Breast epithelium (tissue), 4 donors: ENCODE measurements around the gene SMYD2. TPM values are rescaled to one million over a fixed set of nuclear protein-coding genes. Genes with fewer than 3 reads are reported as not detected.

ENCODE experiments used
- DNase-seq, 2 donors: peaks; one replicate each; pipeline ENCODE4 v3.0.0-alpha.2; 2019; ENCODE audit warnings: low spot score in 2 of 2
- H3K27ac ChIP-seq, 2 donors: fragments of 200-600 bp; sonication (generic) in 1 of 2; one replicate each; pipeline ENCODE4 v1.5.1; 2016 to 2019; ENCODE audit warnings: mild to moderate bottlenecking in 1 of 2
- H3K27me3 ChIP-seq, 2 donors: fragments of 200-600 bp; sonication (generic) in 1 of 2; one replicate each; pipeline versions ENCODE4 v1.5.1 to v1.6.0; 2017 to 2019; ENCODE audit warnings: control low read depth in 1 of 2, mild to moderate bottlenecking in 1 of 2
- H3K36me3 ChIP-seq: fragments of 200-600 bp; one replicate; pipeline ENCODE4 v1.5.1; 2019
- H3K4me1 ChIP-seq, 2 donors: fragments of 200-600 bp; sonication (generic); one replicate each; pipeline ENCODE4 v1.5.1; 2016 to 2019; ENCODE audit warnings: control low read depth in 1 of 2
- H3K4me3 ChIP-seq, 3 donors: fragments of 200-600 bp; sonication (generic); 1 replicate in 2 of 3; 2 replicates in 1 of 3; pipeline ENCODE4 v1.5.1; 2016 to 2019; ENCODE audit warnings: mild to moderate bottlenecking in 3 of 3, moderate library complexity in 2 of 3
- H3K9me3 ChIP-seq, 2 donors: fragments of 200-600 bp; sonication (generic) in 1 of 2; one replicate each; pipeline ENCODE4 v1.5.1; 2016 to 2019; ENCODE audit warnings: control low read depth in 1 of 2
- POLR2A ChIP-seq: fragments of 450-650 bp; IDR thresholded peaks from one replicate; pipeline ENCODE4 v1.6.1; 2016; ENCODE audit warnings: antibody characterized with exemption, mild to moderate bottlenecking, moderate library complexity
- POLR2AphosphoS5 ChIP-seq, 3 donors: sonication (generic); formaldehyde crosslinking; IDR thresholded peaks; one replicate each; pipeline ENCODE4 v1.6.1; 2017; ENCODE audit warnings: antibody characterized with exemption in 3 of 3
- intact Hi-C: fragments of 100-400 bp; cut with DNase I; formaldehyde crosslinking; loops from one replicate; pipeline ENCODE4 v1.15.1; 2023; ENCODE audit warnings: low total_unique reads
- total RNA-seq, 3 donors: library from RNA; depleted of rRNA; stranded (reverse); fragments of >200 nt; gene quantifications; one replicate each; pipeline ENCODE4 v1.1.0, GENCODE V29; 2016
- TF ChIP-seq, protein P1 (sequence below), 3 donors: fragments of 450-650 bp; IDR thresholded peaks; one replicate each; pipeline ENCODE4 v1.5.1; 2016 to 2017; ENCODE audit warnings: antibody characterized with exemption in 3 of 3, mild to moderate bottlenecking in 3 of 3, moderate library complexity in 3 of 3

The SMYD2 gene
- total RNA-seq, 3 donors from 2014 or later: 30.9 to 37.3 (median 37.0) TPM

DNA sequence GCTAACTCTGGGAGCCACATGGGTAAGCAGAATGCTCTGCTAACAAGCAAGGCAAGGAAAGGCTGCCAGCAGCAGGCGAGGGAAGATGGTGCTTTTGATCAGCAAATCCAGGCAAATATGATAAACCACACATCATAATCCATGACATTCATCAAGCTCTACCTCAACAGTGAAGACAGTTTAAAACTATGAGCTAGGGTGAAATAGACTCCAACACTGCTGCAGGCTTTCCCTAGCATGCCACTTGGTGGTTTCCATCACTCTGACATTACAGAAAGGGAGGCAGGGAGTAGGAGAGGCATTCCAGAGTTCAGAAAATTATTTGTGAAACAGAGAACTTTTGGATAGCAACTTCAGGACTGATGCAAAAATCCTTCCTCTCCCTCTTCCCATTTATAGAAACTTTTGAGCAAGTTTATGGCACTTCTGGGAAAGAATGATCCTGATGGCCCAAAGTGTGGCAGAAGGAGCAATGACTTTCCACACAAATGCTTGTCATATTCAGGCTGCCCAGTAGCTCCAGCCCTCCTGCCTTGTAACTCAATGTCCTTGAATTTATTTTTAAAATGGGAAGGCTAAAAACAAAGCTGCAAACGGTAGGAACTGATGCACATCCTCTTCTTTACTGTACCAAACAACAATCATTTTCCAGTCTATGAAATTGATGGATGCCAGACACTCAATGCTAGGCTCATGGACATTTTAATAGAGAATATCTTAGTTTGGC is 70.8 kb downstream of the SMYD2 start:
- no peaks in the 10 kb centered on the region for H3K9me3 ChIP-seq
- no peaks in the 10 kb centered on the region for H3K27me3 ChIP-seq
- no peaks in the 10 kb centered on the region for H3K36me3 ChIP-seq
- H3K4me3 ChIP-seq: no peak overlapping the region
- intact Hi-C loops: no loop called here
- no peak for DNase-seq
- no peak overlapping the region for H3K27ac ChIP-seq
- no peaks in the 10 kb centered on the region for H3K4me1 ChIP-seq
- TF ChIP-seq POLR2AphosphoS5 (IDR thresholded peaks at IDR 0.05): no peak
- no peak for TF ChIP-seq POLR2A

DNA sequence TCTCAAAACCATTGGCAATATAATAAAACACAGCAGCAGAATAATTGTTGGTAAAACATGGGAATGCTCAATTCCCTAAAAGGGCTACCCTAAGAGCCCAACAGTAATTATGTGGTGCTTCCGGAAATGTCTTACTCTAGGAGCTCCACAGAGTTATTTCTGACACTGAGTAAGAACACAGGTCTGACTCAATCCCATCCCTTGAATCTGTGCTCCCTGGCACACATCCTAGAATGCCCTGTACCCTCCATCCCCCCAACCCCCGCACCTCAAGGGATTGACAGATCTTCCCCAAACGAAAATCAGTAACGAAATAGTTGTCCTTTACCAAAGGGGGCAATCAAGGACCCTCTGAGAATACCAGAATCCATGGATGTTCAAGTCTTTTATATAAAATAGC is 71.9 kb downstream of the SMYD2 start:
- Histone ChIP-seq H3K4me3 (no peak overlapping the region), H3K9me3 (no peaks in the 10 kb centered on the region), H3K36me3 (no peaks in the 10 kb centered on the region), H3K27me3 (no peaks in the 10 kb centered on the region), H3K4me1 (no peaks in the 10 kb centered on the region), H3K27ac (no peak overlapping the region)
- TF ChIP-seq POLR2AphosphoS5 (IDR thresholded peaks at IDR 0.05) (no peak), POLR2A (no peak)
- TF ChIP-seq, protein P1, sequence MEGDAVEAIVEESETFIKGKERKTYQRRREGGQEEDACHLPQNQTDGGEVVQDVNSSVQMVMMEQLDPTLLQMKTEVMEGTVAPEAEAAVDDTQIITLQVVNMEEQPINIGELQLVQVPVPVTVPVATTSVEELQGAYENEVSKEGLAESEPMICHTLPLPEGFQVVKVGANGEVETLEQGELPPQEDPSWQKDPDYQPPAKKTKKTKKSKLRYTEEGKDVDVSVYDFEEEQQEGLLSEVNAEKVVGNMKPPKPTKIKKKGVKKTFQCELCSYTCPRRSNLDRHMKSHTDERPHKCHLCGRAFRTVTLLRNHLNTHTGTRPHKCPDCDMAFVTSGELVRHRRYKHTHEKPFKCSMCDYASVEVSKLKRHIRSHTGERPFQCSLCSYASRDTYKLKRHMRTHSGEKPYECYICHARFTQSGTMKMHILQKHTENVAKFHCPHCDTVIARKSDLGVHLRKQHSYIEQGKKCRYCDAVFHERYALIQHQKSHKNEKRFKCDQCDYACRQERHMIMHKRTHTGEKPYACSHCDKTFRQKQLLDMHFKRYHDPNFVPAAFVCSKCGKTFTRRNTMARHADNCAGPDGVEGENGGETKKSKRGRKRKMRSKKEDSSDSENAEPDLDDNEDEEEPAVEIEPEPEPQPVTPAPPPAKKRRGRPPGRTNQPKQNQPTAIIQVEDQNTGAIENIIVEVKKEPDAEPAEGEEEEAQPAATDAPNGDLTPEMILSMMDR (IDR thresholded peaks at IDR 0.05): no peak
- intact Hi-C loops: no loop called here
- DNase-seq: no peak

DNA sequence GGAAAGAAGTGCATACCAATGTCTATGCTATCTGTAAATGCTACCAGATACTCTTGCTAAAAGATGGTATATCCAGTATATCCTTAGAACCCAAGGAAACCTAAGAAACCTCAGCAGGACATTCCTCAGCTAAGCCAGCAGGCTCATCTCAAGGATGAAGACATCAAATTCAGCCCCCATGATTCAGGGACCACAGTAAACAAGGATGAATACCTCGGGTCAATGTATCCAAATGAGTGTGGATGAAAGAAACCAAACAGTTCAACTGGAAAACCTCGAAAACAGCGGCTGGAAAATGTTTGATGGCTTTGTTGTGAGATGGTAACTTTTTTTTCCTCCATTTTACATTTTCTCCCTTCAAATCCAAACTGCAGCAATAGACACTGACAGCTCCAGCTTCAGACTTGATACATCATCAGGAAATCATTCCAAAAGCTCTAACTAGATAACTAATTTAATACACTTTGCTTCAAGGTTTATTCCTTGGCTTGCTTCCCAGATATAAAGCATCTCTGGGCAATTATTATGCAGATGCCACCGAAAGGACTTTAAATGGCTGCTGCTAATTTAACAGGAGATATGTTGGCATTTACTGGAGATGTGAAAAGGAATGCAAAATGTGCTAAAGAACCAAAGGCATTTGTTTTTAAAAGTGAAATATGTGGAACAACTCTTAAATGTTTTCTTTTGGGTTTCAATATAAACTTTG is 73.6 kb downstream of the SMYD2 start:
- H3K27ac ChIP-seq: no peak overlapping the region

DNA sequence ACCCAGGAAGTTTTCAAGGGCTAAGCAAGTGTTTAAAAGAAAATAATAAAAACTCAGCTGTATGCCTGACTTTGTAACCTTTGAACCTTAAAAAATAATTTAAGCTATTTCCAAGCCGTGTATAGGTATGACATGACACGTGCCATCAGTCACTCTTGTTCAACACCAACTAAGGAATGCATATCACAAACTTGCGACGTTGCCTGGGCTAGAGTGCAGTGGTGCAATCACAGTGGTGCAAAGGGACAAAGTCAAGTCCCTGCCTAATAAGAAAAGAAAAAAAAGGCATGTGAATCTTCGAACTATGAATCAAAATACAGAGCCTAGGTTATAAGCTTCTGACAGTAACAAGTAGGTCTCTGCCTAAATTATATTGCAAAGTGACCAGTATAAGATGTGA is 79.2 kb downstream of the SMYD2 start:
- no peak for TF ChIP-seq POLR2A
- TF ChIP-seq, protein P1 (IDR thresholded peaks at IDR 0.05): no peak
- TF ChIP-seq POLR2AphosphoS5 (IDR thresholded peaks at IDR 0.05): no peak
- intact Hi-C loops: no loop called here
- Histone ChIP-seq H3K4me3 (no peak overlapping the region), H3K36me3 (peaks cover 8% of the 10 kb centered on the region), H3K27ac (no peak overlapping the region), H3K27me3 (no peaks in the 10 kb centered on the region), H3K9me3 (no peaks in the 10 kb centered on the region), H3K4me1 (no peaks in the 10 kb centered on the region)
- no peak for DNase-seq

More for the DNA sequence above, 73.6 kb downstream of the SMYD2 start:
- H3K9me3 ChIP-seq: no peaks in the 10 kb centered on the region
- H3K4me3 ChIP-seq: no peak overlapping the region
- intact Hi-C loops: no loop called here
- TF ChIP-seq, protein P1 (IDR thresholded peaks at IDR 0.05): no peak
- TF ChIP-seq POLR2A: no peak
- TF ChIP-seq POLR2AphosphoS5 (IDR thresholded peaks at IDR 0.05): no peak
- no peak for DNase-seq
- no peaks in the 10 kb centered on the region for H3K36me3 ChIP-seq
- no peaks in the 10 kb centered on the region for H3K4me1 ChIP-seq
- no peaks in the 10 kb centered on the region for H3K27me3 ChIP-seq

DNA sequence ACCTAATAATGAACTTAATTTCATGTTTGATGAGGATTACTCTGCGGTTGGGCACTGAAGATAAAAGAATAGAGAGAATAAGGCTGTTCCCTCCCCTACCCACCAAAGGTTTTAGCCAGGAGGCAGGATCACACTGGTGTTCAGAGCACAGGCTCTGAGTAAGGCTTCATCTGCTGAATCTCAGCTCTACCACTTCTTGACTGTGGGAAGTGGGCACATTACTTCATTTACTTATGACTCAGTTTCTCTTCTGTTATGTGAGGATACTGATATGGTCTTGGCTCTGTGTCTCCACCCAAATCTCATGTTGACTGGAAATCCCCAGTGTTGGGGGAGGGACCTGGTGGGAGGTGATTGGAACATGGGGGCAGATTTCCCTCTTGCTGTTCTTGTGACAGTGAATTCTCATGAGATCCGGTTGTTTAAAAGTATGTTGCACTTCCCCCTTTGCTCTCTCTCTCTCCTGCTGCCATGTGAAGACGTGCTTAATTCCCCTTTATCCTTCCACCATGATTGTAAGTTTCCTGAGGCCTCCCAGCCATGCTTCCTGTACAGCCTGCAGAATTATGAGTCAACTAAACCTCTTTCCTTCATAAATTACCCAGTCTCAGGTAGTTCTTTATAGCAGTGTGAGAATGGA is 79.7 kb downstream of the SMYD2 start:
- Histone ChIP-seq H3K27ac (no peak overlapping the region), H3K36me3 (peaks cover 8% of the 10 kb centered on the region), H3K4me1 (no peaks in the 10 kb centered on the region), H3K9me3 (no peaks in the 10 kb centered on the region), H3K4me3 (no peak overlapping the region), H3K27me3 (no peaks in the 10 kb centered on the region)
- no peak for DNase-seq
- intact Hi-C loops: no loop called here
- TF ChIP-seq POLR2A (no peak), POLR2AphosphoS5 (IDR thresholded peaks at IDR 0.05) (no peak)
- TF ChIP-seq, protein P1 (IDR thresholded peaks at IDR 0.05): no peak
